ENCODE measurements around the gene PDLIM7.

- TF ChIP-seq CTCF (IDR thresholded peaks at IDR 0.05; ENCODE audit: low read depth, low read length) (no peak), EZH2phosphoT487 (IDR thresholded peaks at IDR 0.05; ENCODE audit: low read depth) (no peak)
These were observed 52.1 kb downstream of the PDLIM7 start for GRCh38 chr5:177445052-177445916.

Data from OCI-LY3 (cell line).